Thyroid gland (tissue), 4 donors: Measurements from ENCODE around the gene MMP19. TPM values are rescaled to one million over a fixed set of nuclear protein-coding genes. Genes with fewer than 3 reads are reported as not detected.

Source experiments
- DNase-seq, 2 donors: peaks; one replicate each; pipeline ENCODE4 v3.0.0-alpha.2; 2019
- H3K27ac ChIP-seq, 3 donors: fragments of 200-600 bp; sonication (generic); 1 replicate in 2 of 3; 2 replicates in 1 of 3; pipeline ENCODE4 v1.5.1; 2016 to 2019; ENCODE audit warnings: mild to moderate bottlenecking in 1 of 3, moderate library complexity in 1 of 3
- H3K27me3 ChIP-seq: fragments of 200-600 bp; sonication (generic); one replicate; pipeline ENCODE4 v1.5.1; 2019
- H3K36me3 ChIP-seq, 2 donors: fragments of 200-600 bp; sonication (generic); one replicate each; pipeline ENCODE4 v1.5.1; 2016 to 2019
- H3K4me1 ChIP-seq, 2 donors: fragments of 200-600 bp; sonication (generic); one replicate each; pipeline ENCODE4 v1.5.1; 2017 to 2019
- H3K4me3 ChIP-seq, 3 donors: fragments of 200-600 bp; sonication (generic); replicated peaks in 1 of 3; 1 replicate in 2 of 3; 2 replicates in 1 of 3; pipeline ENCODE4 v1.5.1; 2016; ENCODE audit warnings: mild to moderate bottlenecking in 1 of 3
- H3K9me3 ChIP-seq: fragments of 200-600 bp; sonication (generic); one replicate; pipeline ENCODE4 v1.5.1; 2017
- CTCF ChIP-seq, 6 experiments: fragments of 200-600 bp in 3 of 6; fragments of 450-650 bp in 3 of 6; sonication (generic) in 3 of 6; IDR thresholded peaks; one replicate each; pipeline ENCODE4 v1.5.1; 2016 to 2019; ENCODE audit warnings: antibody characterized with exemption in 6 of 6, mild to moderate bottlenecking in 2 of 6, inconsistent platforms in 1 of 6, moderate library complexity in 1 of 6
- POLR2A ChIP-seq, 2 donors: fragments of 450-650 bp; IDR thresholded peaks; one replicate each; pipeline ENCODE4 v1.6.1; 2017; ENCODE audit warnings: antibody characterized with exemption in 2 of 2, mild to moderate bottlenecking in 2 of 2, moderate library complexity in 1 of 2
- WGBS, 2 donors: methylation state at CpG; one replicate each; pipeline ENCODE4 v1.1.5; 2017; 5-methylcytosine and 5-hydroxymethylcytosine counted together
- intact Hi-C: fragments of 100-400 bp; cut with DNase I; formaldehyde crosslinking; loops from one replicate; pipeline ENCODE4 v1.15.1; 2023
- total RNA-seq, 4 donors: library from RNA; depleted of rRNA; stranded (reverse); fragments of >200 nt; gene quantifications; one replicate each; pipeline ENCODE4 v1.2.3, GENCODE V29; 2016

The MMP19 gene
- total RNA-seq, 4 donors from 2014 or later = 2.3 to 4.2 (median 3.4) TPM

GRCh38 chr12:55816881-55817344, 25.8 kb downstream of the MMP19 start:
- intact Hi-C loops = no loop called here
- Histone ChIP-seq H3K9me3 (no peaks in the 10 kb centered on the region), H3K27ac (peak overlapping the region; percentile 49 to 81 (median 63)), H3K27me3 (no peaks in the 10 kb centered on the region), H3K4me1 (peaks cover 13 to 23% of the 10 kb centered on the region in 2 donors), H3K4me3 (peak overlapping the region; percentile 49 to 74 (median 56)), H3K36me3 (peaks cover 20 to 26% of the 10 kb centered on the region in 2 donors)
- no peak for TF ChIP-seq CTCF (IDR thresholded peaks at IDR 0.05)
- no peak for TF ChIP-seq POLR2A (IDR thresholded peaks at IDR 0.05)
- peak in 1 of 2 donors; percentile 8 for DNase-seq
- 1% methylated on average over 14 of the region's 14 CpGs for WGBS, 2 donors

GRCh38 chr12:55815473-55815872, 27.3 kb downstream of the MMP19 start:
- H3K27me3 ChIP-seq = no peaks in the 10 kb centered on the region
- H3K36me3 ChIP-seq = peaks cover 6 to 15% of the 10 kb centered on the region in 2 donors
- H3K4me3 ChIP-seq = no peak overlapping the region
- no peak overlapping the region for H3K27ac ChIP-seq
- intact Hi-C loops = no loop called here
- 85 to 86% methylated on average over 11 to 12 of the region's 12 CpGs for WGBS, 2 donors
- DNase-seq = no peak
- peaks cover 13 to 23% of the 10 kb centered on the region in 2 donors for H3K4me1 ChIP-seq
- no peak for TF ChIP-seq POLR2A (IDR thresholded peaks at IDR 0.05)
- no peak for TF ChIP-seq CTCF (IDR thresholded peaks at IDR 0.05)
- no peaks in the 10 kb centered on the region for H3K9me3 ChIP-seq

- Histone ChIP-seq H3K36me3 (peaks cover 0 to 3% of the 10 kb centered on the region in 2 donors), H3K27ac (no peak overlapping the region), H3K4me3 (no peak overlapping the region), H3K9me3 (no peaks in the 10 kb centered on the region), H3K4me1 (peaks cover 13 to 23% of the 10 kb centered on the region in 2 donors), H3K27me3 (no peaks in the 10 kb centered on the region)
- intact Hi-C loops = no loop called here
- DNase-seq = no peak
- TF ChIP-seq POLR2A (IDR thresholded peaks at IDR 0.05) = no peak
- TF ChIP-seq CTCF (IDR thresholded peaks at IDR 0.05) = no peak
Measured at GRCh38 chr12:55814257-55814656, 28.5 kb downstream of the MMP19 start.

- no peak for TF ChIP-seq CTCF (IDR thresholded peaks at IDR 0.05)
- no peak for TF ChIP-seq POLR2A (IDR thresholded peaks at IDR 0.05)
- Histone ChIP-seq H3K4me1 (peaks cover 13 to 14% of the 10 kb centered on the region in 2 donors), H3K27me3 (no peaks in the 10 kb centered on the region), H3K9me3 (no peaks in the 10 kb centered on the region), H3K36me3 (peaks cover 1 to 11% of the 10 kb centered on the region in 2 donors), H3K27ac (no peak overlapping the region), H3K4me3 (no peak overlapping the region)
- WGBS, 2 donors = 58 to 60% methylated on average over 1 of the region's 1 CpG
- intact Hi-C loops = no loop called here
- no peak for DNase-seq
Measured at GRCh38 chr12:55812088-55812487, 30.6 kb downstream of the MMP19 start.

- WGBS, 2 donors = 82 to 85% methylated on average over 5 of the region's 5 CpGs
- DNase-seq = no peak
- peaks cover 4 to 11% of the 10 kb centered on the region in 2 donors for H3K36me3 ChIP-seq
- intact Hi-C loops = no loop called here
- no peaks in the 10 kb centered on the region for H3K27me3 ChIP-seq
- TF ChIP-seq CTCF (IDR thresholded peaks at IDR 0.05) (no peak), POLR2A (IDR thresholded peaks at IDR 0.05) (no peak)
- no peak overlapping the region for H3K27ac ChIP-seq
- no peak overlapping the region for H3K4me3 ChIP-seq
- no peaks in the 10 kb centered on the region for H3K4me1 ChIP-seq
- H3K9me3 ChIP-seq = no peaks in the 10 kb centered on the region
Measured at GRCh38 chr12:55809274-55809673, 33.5 kb downstream of the MMP19 start.
